Endothelial cell of umbilical vein (primary cell): ENCODE results near the gene JPH2. TPM values are rescaled to one million over a fixed set of nuclear protein-coding genes. Genes with fewer than 3 reads are reported as not detected.

Source experiments
- BruUV-seq: library from RNA; stranded (reverse); fragments of 400-500 nt; replicated peaks from 2 replicates; lab custom pipeline; 2021; lab: Mats Ljungman, UMichigan
- CTCF ChIA-PET: fragments of 300-600, 350-600 bp; sonication (Branson Sonifier 250); formaldehyde crosslinking; loops from one replicate; lab custom pipeline; 2021; ENCODE audit warnings: antibody characterized with exemption, inconsistent platforms; lab: Charles Lee
- POLR2A ChIA-PET: fragments of 300-600, 350-600 bp; sonication (Branson Sonifier 250); formaldehyde crosslinking; loops from one replicate; lab custom pipeline; 2021; ENCODE audit warnings: antibody characterized with exemption, inconsistent platforms; lab: Charles Lee
- DNase-seq: peaks from one replicate; pipeline ENCODE4 v3.0.0-alpha.2; 2011; ENCODE audit warnings: low read depth, low spot score
- FAIRE-seq: peaks from 2 replicates; lab custom pipeline; 2011; peaks lifted over from hg19 to GRCh38; lab: Jason Lieb, UNC
- H2AFZ ChIP-seq: 2 replicates; pipeline ENCODE4 v1.6.0; 2012; ENCODE audit warnings: low read depth, low read length, control low read depth, inconsistent platforms
- H3K27ac ChIP-seq: 2 replicates; pipeline ENCODE4 v1.5.1; 2011; ENCODE audit warnings: low read depth, mild to moderate bottlenecking, control low read depth, low read length, moderate library complexity; ENCODE audit not compliant: insufficient read depth
- H3K27me3 ChIP-seq, 2 experiments: 2 replicates each; pipeline versions ENCODE4 v1.6.0 to v1.6.1; 2011; ENCODE audit warnings: low read length in 2 of 2, mixed read lengths in 1 of 2; ENCODE audit not compliant: control insufficient read depth in 2 of 2, insufficient read depth in 2 of 2
- H3K36me3 ChIP-seq, 2 experiments: 2 replicates in 1 of 2; 3 replicates in 1 of 2; pipeline ENCODE4 v1.5.1; 2011; ENCODE audit warnings: low read length in 2 of 2, mild to moderate bottlenecking in 1 of 2, moderate library complexity in 1 of 2; ENCODE audit not compliant: control insufficient read depth in 2 of 2, insufficient read depth in 2 of 2; ENCODE audit errors: extremely low read depth in 1 of 2
- H3K4me1 ChIP-seq: 3 replicates; pipeline ENCODE4 v1.5.1; 2011; ENCODE audit warnings: mild to moderate bottlenecking, low read length; ENCODE audit not compliant: control insufficient read depth, insufficient read depth; ENCODE audit errors: extremely low read depth
- H3K4me2 ChIP-seq: 2 replicates; pipeline ENCODE4 v1.6.1; 2011; ENCODE audit warnings: low read length, control low read depth, mixed read lengths; ENCODE audit not compliant: insufficient read depth
- H3K4me3 ChIP-seq, 3 experiments: fragments of 200-600 bp in 1 of 3; sonication (generic), shearing (Covaris generic) in 1 of 3; replicated peaks in 1 of 3; 2 replicates each; pipeline ENCODE4 v1.5.1; 2011 to 2016; ENCODE audit warnings: control low read depth in 3 of 3, low read length in 3 of 3, mild to moderate bottlenecking in 2 of 3, inconsistent platforms in 1 of 3, low read depth in 1 of 3, moderate library complexity in 1 of 3; ENCODE audit not compliant: insufficient read depth in 1 of 3
- H3K79me2 ChIP-seq: 2 replicates; pipeline ENCODE4 v1.6.0; 2012; ENCODE audit warnings: low read length, inconsistent platforms; ENCODE audit not compliant: control insufficient read depth, insufficient read depth
- H3K9ac ChIP-seq: replicated peaks from 2 replicates; pipeline ENCODE3; 2011; ENCODE audit warnings: low read length, control low read depth; ENCODE audit not compliant: insufficient read depth; ENCODE audit errors: extremely low read depth
- H3K9me1 ChIP-seq: replicated peaks from 3 replicates; pipeline ENCODE4 v1.6.0; 2011; ENCODE audit warnings: mild to moderate bottlenecking, low read length; ENCODE audit not compliant: control insufficient read depth, insufficient read depth; ENCODE audit errors: extremely low read depth
- H3K9me3 ChIP-seq: replicated peaks from 2 replicates; pipeline ENCODE4 v1.5.1; 2012; ENCODE audit warnings: low read length, inconsistent platforms; ENCODE audit not compliant: control insufficient read depth, insufficient read depth
- H4K20me1 ChIP-seq: replicated peaks from 2 replicates; pipeline ENCODE3; 2011; ENCODE audit warnings: mild to moderate bottlenecking, low read length; ENCODE audit not compliant: control insufficient read depth, insufficient read depth; ENCODE audit errors: extremely low read depth
- EZH2 ChIP-seq: IDR thresholded peaks from 2 replicates; pipeline ENCODE4 v1.6.1; 2012; ENCODE audit warnings: borderline replicate concordance, low read depth, mild to moderate bottlenecking, moderate library complexity, low read length, inconsistent platforms; ENCODE audit not compliant: severe bottlenecking
- FOS ChIP-seq: IDR thresholded peaks from 2 replicates; pipeline ENCODE4 v1.6.1; 2011; ENCODE audit warnings: mild to moderate bottlenecking, low read length, moderate library complexity, borderline replicate concordance; ENCODE audit not compliant: insufficient read depth
- GATA2 ChIP-seq: IDR thresholded peaks from 2 replicates; pipeline ENCODE4 v1.7.0; 2011; ENCODE audit warnings: low read depth, mild to moderate bottlenecking, moderate library complexity, mixed read lengths, low read length; ENCODE audit not compliant: insufficient read length, insufficient read depth
- JUN ChIP-seq: IDR thresholded peaks from 2 replicates; pipeline ENCODE4 v1.6.1; 2011; ENCODE audit warnings: borderline replicate concordance, low read depth; ENCODE audit not compliant: insufficient read length, insufficient read depth
- MAX ChIP-seq: IDR thresholded peaks from 2 replicates; pipeline ENCODE4 v1.6.1; 2011; ENCODE audit not compliant: insufficient read depth, insufficient read length
- MYC ChIP-seq: IDR thresholded peaks from one replicate; pipeline ENCODE4 v1.6.1; 2011; ENCODE audit warnings: mild to moderate bottlenecking, low read depth, low read length
- POLR2A ChIP-seq: IDR thresholded peaks from 2 replicates; pipeline ENCODE4 v1.6.1; 2012; ENCODE audit warnings: low read depth, mild to moderate bottlenecking, control low read depth, low read length
- POLR2AphosphoS5 ChIP-seq: IDR thresholded peaks from 2 replicates; pipeline ENCODE4 v1.6.1; 2012; ENCODE audit warnings: low read depth, mild to moderate bottlenecking, control low read depth, low read length, moderate library complexity; ENCODE audit not compliant: insufficient read depth
- dilution Hi-C: fragments of 300-500 bp; cut with MboI; formaldehyde crosslinking; loops from one replicate; pipeline ENCODE4 v1.15.0; 2019; ENCODE audit warnings: low sequenced_read_pairs; ENCODE audit not compliant: extremely low pct_ligation_motif_present
- intact Hi-C: fragments of 100-400 bp; cut with micrococcal nuclease; formaldehyde crosslinking; loops from one replicate; pipeline ENCODE4 v1.10.0; 2022
- polyA plus RNA-seq, 4 experiments: library from polyadenylated mRNA; depleted of rRNA in 3 of 4; stranded (reverse) in 3 of 4; unstranded in 1 of 4; fragments of >200 nt; gene quantifications; 2 replicates each; pipeline versions ENCODE4 v1.2.1 to v1.2.3, GENCODE V29; 2011 to 2012; ENCODE audit warnings: missing spikeins in 1 of 4
- total RNA-seq: library from RNA; stranded (reverse); gene quantifications from 2 replicates; pipeline ENCODE4 v1.2.3, GENCODE V29; 2021
- TF ChIP-seq, protein P1 (sequence below), 2 donors: IDR thresholded peaks; 1 replicate in 1 of 2; 2 replicates in 1 of 2; pipeline ENCODE4 v1.5.1; 2011; ENCODE audit warnings: low read length in 2 of 2, mild to moderate bottlenecking in 2 of 2, moderate library complexity in 2 of 2, control low read depth in 1 of 2, inconsistent platforms in 1 of 2, low read depth in 1 of 2; ENCODE audit not compliant: insufficient read depth in 1 of 2; ENCODE audit errors: extremely low read depth in 1 of 2

JPH2 gene
- total and polyA plus RNA-seq, 2 donors (not counting 3 experiments of a cell fraction or from before 2014, with no cell fraction given): not detected

- BruUV-seq: TSS peak; percentile 42
- FAIRE-seq (no peak), DNase-seq (peak; percentile 63)
- peak overlapping the region; percentile 80 for H3K4me2 ChIP-seq
- peaks cover 28% of the 10 kb centered on the region for H3K4me1 ChIP-seq
- no peaks in the 10 kb centered on the region for H3K9me3 ChIP-seq
- H3K9ac ChIP-seq: peak overlapping the region; percentile 95
- intact Hi-C loops (loop anchor here (2.0 to 10.0 kb wide), 3 partner anchors 255 to 483 kb away; partner anchors contain the start of gene SERINC3), dilution Hi-C loops (no loop called here)
- H3K9me1 ChIP-seq: no peaks in the 10 kb centered on the region
- TF ChIP-seq POLR2A (no peak), POLR2AphosphoS5 (no peak)
- TF ChIP-seq, protein P1, sequence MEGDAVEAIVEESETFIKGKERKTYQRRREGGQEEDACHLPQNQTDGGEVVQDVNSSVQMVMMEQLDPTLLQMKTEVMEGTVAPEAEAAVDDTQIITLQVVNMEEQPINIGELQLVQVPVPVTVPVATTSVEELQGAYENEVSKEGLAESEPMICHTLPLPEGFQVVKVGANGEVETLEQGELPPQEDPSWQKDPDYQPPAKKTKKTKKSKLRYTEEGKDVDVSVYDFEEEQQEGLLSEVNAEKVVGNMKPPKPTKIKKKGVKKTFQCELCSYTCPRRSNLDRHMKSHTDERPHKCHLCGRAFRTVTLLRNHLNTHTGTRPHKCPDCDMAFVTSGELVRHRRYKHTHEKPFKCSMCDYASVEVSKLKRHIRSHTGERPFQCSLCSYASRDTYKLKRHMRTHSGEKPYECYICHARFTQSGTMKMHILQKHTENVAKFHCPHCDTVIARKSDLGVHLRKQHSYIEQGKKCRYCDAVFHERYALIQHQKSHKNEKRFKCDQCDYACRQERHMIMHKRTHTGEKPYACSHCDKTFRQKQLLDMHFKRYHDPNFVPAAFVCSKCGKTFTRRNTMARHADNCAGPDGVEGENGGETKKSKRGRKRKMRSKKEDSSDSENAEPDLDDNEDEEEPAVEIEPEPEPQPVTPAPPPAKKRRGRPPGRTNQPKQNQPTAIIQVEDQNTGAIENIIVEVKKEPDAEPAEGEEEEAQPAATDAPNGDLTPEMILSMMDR (IDR thresholded peaks at IDR 0.05; ENCODE audit: extremely low read depth in 1 of 2, insufficient read depth in 1 of 2, low read depth in 1 of 2, low read length in 2 of 2): no peak
- peak overlapping the region; percentile 57 to 84 (median 79) for H3K4me3 ChIP-seq
- H2AFZ ChIP-seq: peak overlapping the region; percentile 53
- peaks cover 45% of the 10 kb centered on the region for H3K79me2 ChIP-seq
- ChIA-PET CTCF (interaction anchor here (1.2 to 1.4 kb wide), 3 partner anchors 19 to 101 kb away, joined by 3 to 7 read pairs (median 4); partner anchors contain the start of gene FITM2), POLR2A (interaction anchor here (0.6 kb wide), 1 partner anchor 751 kb away, joined by 3 read pairs; no protein-coding TSS in a partner anchor)
- H4K20me1 ChIP-seq: peaks cover 4% of the 10 kb centered on the region
- no peaks in the 10 kb centered on the region for H3K27me3 ChIP-seq
- peak overlapping the region; percentile 87 for H3K27ac ChIP-seq
- peaks cover 0 to 5% of the 10 kb centered on the region in 2 experiments for H3K36me3 ChIP-seq
These were observed 22.9 kb upstream of the JPH2 start for GRCh38 chr20:44209686-44210405.

DNA sequence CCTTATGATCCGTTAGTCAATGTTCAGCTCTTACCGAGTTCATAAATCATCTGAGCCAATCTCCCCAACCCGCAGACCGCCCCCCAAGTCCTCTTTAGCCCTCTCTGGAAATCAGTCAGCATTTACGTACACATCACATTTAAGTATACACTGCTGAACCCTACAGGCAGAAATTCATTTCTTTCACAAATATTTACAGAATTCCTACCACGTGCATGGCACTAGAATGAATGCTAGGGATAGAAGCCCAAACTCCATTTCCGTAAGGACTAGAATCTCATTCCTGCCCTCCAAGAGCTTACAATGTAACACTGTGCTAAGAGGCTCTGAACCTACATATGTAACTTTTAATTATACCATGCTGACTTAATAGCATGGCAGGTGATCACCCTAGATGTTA is 21.8 kb upstream of the JPH2 start:
- H3K4me1 ChIP-seq: peaks cover 36% of the 10 kb centered on the region
- ChIA-PET POLR2A (no interaction called here), CTCF (interaction anchor here (1.2 kb wide), 1 partner anchor 19 kb away, joined by 6 read pairs; no protein-coding TSS in a partner anchor)
- no TSS peak for BruUV-seq
- peak overlapping the region; percentile 80 for H3K4me2 ChIP-seq
- H3K27me3 ChIP-seq: no peaks in the 10 kb centered on the region
- intact Hi-C loops: no loop called here
- H3K79me2 ChIP-seq: peaks cover 46% of the 10 kb centered on the region
- FAIRE-seq: no peak
- dilution Hi-C loops: no loop called here
- no peak overlapping the region for H3K9ac ChIP-seq
- peaks cover 4% of the 10 kb centered on the region for H4K20me1 ChIP-seq
- peak overlapping the region in 1 of 3 experiments; percentile 84 for H3K4me3 ChIP-seq
- TF ChIP-seq FOS (no peak), JUN (no peak), POLR2A (no peak), POLR2AphosphoS5 (no peak), EZH2 (no peak), MAX (no peak), MYC (no peak), GATA2 (no peak)
- TF ChIP-seq, protein P1 (IDR thresholded peaks at IDR 0.05; ENCODE audit: extremely low read depth in 1 of 2, insufficient read depth in 1 of 2, low read depth in 1 of 2, low read length in 2 of 2): no peak
- DNase-seq: no peak
- peaks cover 0 to 7% of the 10 kb centered on the region in 2 experiments for H3K36me3 ChIP-seq
- H3K9me1 ChIP-seq: no peaks in the 10 kb centered on the region
- no peaks in the 10 kb centered on the region for H3K9me3 ChIP-seq
- no peak overlapping the region for H3K27ac ChIP-seq
- no peak overlapping the region for H2AFZ ChIP-seq
